Hematopoietic multipotent progenitor cell (in vitro differentiated cells): ENCODE data around the gene LYZL6. TPM values are rescaled to one million over a fixed set of nuclear protein-coding genes. Genes with fewer than 3 reads are reported as not detected.

ENCODE experiments used
- DNase-seq, 3 donors: peaks; one replicate each; pipeline ENCODE4 v3.0.0-alpha.2; 2011 to 2015; ENCODE audit warnings: low read depth in 2 of 3, low spot score in 2 of 3
- total RNA-seq: library from RNA; depleted of rRNA; stranded (reverse); fragments of >200 nt; gene quantifications from one replicate; pipeline ENCODE4 v1.2.3, GENCODE V29; 2012

The LYZL6 gene
- total RNA-seq: not detected

DNA sequence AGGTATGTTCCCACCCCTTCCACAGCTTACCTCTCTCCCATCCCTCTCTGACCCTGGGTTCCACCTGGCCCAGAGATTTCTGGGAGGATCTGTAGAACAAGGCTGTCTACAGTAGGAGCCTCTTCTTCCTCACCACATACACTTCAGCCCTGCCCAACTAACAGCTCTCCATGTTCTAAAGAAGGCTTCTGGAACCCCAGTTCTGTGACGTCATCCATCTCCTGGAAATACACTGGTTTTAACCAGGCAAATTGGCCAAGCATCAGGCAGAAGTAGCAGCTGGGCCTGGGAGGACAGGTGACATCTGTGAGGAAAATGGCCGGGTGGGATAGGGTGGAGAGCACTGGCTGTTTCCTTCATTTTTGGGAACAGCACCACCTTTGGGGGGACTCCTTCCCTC lies at the start of gene LYZL6:
LYZL6 (minus strand) TSS at position 177 of the 400 bp plus-strand sequence. CDS start 4,357 bp downstream, outside the sequence.
- DNase-seq: no peak

- no peak for DNase-seq
Observed at GRCh38 chr17:35991075-35991474, 47.6 kb upstream of the LYZL6 start.

- DNase-seq: no peak
Observed at GRCh38 chr17:35988164-35988563, 44.7 kb upstream of the LYZL6 start.

- no peak for DNase-seq
Observed at GRCh38 chr17:35986643-35987042, 43.1 kb upstream of the LYZL6 start, which contains the start of gene CCL14. TSS of gene CCL14 (minus strand) at chr17:35986729. CDS start at chr17:35986649, 80 bp downstream.

DNA sequence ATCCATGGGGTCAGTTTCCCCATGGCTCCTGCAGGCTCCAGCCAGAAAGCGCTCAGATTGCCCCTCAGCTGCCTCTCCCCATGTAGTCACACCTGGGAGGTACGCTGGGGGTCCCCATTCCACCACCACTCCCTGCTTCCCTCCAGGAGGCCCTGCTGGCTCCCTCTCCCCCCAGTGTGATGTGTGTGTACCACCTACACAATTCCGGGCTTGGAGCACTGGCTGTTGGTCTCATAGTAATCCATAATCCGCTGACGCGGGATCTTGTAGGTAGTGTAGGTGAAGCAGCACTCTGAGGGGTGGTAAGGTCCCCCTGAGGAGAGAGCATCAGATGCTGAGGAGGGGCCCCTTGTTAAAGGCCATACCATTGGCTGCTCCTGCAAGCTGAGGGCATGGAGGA lies 40.6 kb upstream of the LYZL6 start:
- DNase-seq: no peak

DNA sequence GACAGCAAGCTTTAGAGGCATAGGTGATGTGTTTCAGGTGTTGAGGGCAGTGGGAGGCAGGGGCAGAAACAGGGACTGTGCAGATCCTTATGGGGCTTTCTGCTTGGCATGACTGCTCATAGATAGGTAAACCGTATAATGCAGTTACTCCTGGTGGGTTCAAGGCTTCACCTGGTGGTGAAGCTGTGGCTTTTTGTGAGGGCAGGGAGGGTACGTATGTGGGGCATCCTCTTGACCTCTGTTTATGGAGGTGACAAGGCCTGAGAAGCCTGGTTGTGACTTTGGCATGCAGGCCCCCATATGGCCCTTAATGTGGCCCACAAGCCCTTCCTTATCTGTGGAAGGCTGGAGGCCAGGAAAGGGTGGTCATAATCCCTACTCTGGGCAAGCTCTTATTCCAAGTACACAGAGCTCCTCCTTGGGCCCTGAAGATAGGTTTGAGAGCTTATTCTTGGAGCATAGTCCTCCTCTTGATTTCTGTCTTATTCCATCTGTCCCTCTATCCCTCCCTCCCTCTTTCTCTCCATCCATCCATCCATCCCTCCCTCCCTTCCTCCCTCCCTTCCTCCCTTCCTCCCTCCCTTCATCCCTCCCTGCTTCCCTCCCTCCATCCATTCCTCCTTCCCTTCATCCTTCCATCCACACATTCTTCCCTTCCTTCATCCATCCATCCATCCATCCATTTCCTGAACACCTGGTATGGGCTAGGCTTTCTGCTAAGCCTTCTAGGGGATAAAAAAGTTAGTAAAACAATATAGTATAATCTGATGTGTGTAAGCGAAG lies 39.1 kb upstream of the LYZL6 start:
- no peak for DNase-seq

GRCh38 chr17:35981908-35982330 lies 38.4 kb upstream of the LYZL6 start:
- DNase-seq: peak in 1 of 3 donors; percentile 46

DNA sequence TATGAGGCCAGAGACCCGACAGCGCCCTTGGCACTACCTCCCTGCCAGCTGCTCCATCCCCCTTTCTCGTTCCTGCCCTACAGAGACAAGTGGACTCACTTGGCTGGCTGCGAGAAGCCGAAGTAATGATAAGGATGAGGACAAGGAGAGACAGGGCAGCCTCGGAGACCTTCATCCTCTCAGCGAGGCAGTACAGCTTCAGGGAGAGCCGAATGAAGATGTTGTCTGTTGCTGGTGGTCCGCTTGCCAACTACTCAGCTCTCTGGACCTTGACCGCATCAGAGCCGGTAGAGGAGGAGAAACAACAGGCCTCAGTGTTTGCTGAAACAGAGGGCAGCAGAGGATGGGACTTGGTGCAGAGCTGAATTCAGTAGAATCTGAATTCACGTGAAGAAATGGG lies 37.7 kb upstream of the LYZL6 start, which contains the start of gene CCL16:
CCL16 (minus strand) TSS at position 252 of the 400 bp plus-strand sequence; CDS start at position 175, 77 bp downstream.
- no peak for DNase-seq

- no peak for DNase-seq
Observed at GRCh38 chr17:35978346-35978745, 34.8 kb upstream of the LYZL6 start.

DNA sequence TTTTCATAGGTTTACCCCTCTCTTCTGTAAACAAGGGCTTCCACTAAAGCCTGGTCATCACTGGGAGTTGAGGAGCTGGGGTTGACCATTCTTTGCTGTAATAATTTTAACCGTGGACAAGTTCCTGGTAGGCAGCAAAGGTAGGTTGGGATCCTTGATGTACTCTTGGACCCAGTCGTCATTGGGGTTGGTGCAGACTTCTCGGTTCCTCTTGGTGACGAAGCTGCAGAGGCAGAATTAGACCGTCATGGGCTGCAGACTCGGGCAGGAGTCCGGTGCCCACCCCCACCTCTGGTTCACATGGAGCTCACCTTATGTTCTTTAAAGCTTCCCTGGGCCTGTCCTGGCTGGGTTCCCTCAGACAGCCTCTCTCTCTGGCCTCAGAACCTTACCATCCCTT lies 34.0 kb upstream of the LYZL6 start:
- DNase-seq: no peak

DNA sequence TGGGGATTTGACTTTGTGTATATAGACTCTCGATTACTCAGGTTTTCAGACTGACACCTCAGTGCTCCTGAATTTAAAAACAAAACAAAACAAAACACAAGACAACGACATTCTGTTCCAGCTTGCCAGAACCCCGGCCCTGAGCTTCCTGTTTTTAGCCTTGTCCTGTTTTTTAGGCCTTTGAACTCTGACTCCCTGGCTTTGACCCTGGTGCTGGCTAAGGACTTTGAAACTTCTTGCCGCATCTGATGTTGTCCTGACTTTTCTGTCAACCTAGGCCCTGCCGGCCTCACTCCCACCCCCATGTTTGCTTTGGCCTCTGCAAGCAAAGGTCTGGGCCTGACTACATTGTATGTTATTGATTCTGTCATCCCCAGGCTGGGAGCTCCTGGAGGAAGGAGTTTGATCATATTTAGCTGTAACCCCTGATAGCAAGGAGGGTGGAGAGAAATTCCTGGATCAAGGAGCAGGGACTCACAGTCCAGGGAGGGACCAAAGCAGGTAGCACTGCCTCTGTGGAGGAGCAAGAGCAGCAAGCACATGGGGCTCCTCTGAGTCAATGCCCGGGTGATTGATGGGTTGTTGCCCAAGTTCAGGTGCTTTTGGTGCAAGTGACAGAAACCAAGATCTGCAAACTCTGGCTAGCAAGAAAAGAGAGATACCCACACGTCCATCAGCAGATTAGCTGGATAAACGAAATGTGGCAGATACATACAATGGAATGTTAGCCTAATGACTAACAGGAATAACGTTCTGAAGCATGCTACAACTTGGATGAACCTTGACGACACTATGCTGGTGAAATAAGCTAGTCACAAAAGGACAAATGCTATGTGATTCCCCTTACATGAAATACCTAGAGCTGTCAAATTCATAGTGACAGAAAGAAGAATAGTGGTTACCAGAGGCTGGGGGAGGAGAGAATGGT lies 30.1 kb upstream of the LYZL6 start:
- no peak for DNase-seq

GRCh38 chr17:35972945-35973332 lies 29.4 kb upstream of the LYZL6 start:
- DNase-seq: no peak

- no peak for DNase-seq
Observed at GRCh38 chr17:35972535-35972934, 29.0 kb upstream of the LYZL6 start.

DNA sequence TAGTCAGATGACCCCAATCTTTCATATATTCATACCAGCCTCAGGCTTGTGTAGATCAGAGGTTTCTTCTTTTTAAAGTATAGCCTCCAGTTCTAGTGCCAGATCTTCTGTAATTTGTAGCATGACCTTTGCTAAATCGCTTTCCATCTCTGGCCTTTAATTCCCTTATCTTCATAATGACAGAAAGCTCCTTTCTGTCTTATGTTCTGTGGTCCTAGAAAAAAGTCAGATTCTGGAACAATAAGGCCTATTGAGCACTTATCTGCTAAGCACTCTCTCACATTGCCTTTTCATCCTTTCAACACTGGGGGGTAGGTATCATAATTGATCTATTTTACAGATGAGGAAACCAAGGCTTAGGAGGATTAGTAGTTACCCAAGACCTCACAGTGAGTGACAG lies 28.6 kb upstream of the LYZL6 start:
- no peak for DNase-seq

GRCh38 chr17:35969558-35970380 lies 26.3 kb upstream of the LYZL6 start:
- peak; percentile 30 to 88 (median 67) for DNase-seq

DNA sequence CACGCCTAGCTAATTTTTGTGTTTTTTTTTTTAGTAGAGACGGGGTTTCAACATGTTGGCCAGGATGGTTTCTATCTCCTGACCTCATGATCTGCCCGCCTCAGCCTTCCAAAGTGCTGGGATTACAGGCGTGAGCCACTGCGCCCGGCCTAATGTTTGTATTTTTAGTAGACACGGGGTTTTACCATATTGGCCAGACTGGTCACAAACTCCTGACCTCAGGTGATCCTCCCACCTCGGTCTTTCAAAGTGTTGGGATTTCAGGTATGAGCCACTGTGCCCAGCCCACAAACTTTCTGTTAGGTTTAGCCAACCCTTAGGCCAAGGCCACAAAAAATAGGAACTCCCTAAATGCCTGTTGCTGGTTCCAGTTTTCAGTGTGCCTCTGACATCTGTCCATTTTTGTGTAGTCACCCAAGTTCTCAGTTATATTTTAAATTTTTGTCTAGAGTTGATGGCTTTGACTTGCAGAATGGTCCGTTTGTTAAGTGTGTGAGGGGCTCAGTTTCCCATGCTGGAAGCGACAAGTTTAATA lies 25.1 kb upstream of the LYZL6 start:
- no peak for DNase-seq

GRCh38 chr17:35965272-35965671 lies 21.8 kb upstream of the LYZL6 start:
- DNase-seq: no peak

GRCh38 chr17:35963663-35964062 lies 20.1 kb upstream of the LYZL6 start:
- no peak for DNase-seq

DNA sequence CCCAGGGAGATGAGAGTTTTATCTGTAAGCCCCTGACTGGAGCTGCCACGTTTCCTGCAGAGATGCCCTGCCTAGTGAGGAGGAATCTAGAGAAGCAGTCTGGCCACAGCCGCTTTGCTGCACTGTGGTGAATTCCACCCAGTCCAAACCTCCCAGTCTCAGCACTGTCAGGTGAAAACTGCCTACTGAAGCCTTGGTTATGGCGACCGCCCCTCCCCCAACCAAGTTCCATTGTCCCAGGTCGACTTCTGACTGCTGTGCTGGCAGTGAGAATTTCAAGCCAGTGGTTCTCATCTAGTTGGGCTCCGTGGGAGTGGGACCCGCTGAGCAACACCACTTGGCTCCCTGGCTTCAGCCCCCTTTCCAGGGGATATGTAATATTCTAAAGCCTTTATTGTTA lies 10.2 kb upstream of the LYZL6 start:
- DNase-seq: no peak

- no peak for DNase-seq
Observed at GRCh38 chr17:35949401-35949800, 5.9 kb upstream of the LYZL6 start.
